DOHH2 (cell line): ENCODE results near the gene PLXNC1.

Experiments used
- H3F3A ChIP-seq: fragments of 200-600 bp; sonication (generic), shearing (Covaris generic); 2 replicates; pipeline ENCODE4 v1.6.0; 2016; ENCODE audit warnings: antibody characterized with exemption, mild to moderate bottlenecking; ENCODE audit not compliant: control insufficient read depth, insufficient read depth
- H3K27ac ChIP-seq: fragments of 200-600 bp; sonication (generic); 2 replicates; pipeline ENCODE4 v1.5.1; 2014; ENCODE audit warnings: low read depth, mild to moderate bottlenecking, low read length, moderate library complexity
- H3K27me3 ChIP-seq: fragments of 200-600 bp; sonication (generic); 2 replicates; pipeline ENCODE4 v1.6.1; 2014; ENCODE audit warnings: mild to moderate bottlenecking, low read length, mixed read lengths; ENCODE audit not compliant: control insufficient read depth
- H3K36me3 ChIP-seq: fragments of 200-600 bp; sonication (generic); 2 replicates; pipeline ENCODE4 v1.6.1; 2014; ENCODE audit warnings: mild to moderate bottlenecking, low read length, moderate library complexity, mixed read lengths; ENCODE audit not compliant: control insufficient read depth
- H3K4me1 ChIP-seq: fragments of 200-600 bp; sonication (generic); 2 replicates; pipeline ENCODE4 v1.6.1; 2014; ENCODE audit warnings: mild to moderate bottlenecking, low read length, mixed read lengths; ENCODE audit not compliant: control insufficient read depth
- H3K4me2 ChIP-seq: fragments of 200-600 bp; sonication (generic); 2 replicates; pipeline ENCODE4 v1.6.0; 2014; ENCODE audit warnings: mild to moderate bottlenecking, low read length, moderate library complexity
- H3K4me3 ChIP-seq: fragments of 200-600 bp; sonication (generic); 2 replicates; pipeline ENCODE4 v1.5.1; 2014; ENCODE audit warnings: mild to moderate bottlenecking, low read length, mixed read lengths
- H3K79me2 ChIP-seq: fragments of 200-600 bp; sonication (generic); 2 replicates; pipeline ENCODE4 v1.6.1; 2014; ENCODE audit warnings: mild to moderate bottlenecking, low read length, mixed read lengths; ENCODE audit not compliant: control insufficient read depth
- H3K9me2 ChIP-seq: fragments of 200-600 bp; sonication (generic); replicated peaks from 2 replicates; pipeline ENCODE4 v1.6.1; 2014; ENCODE audit warnings: mild to moderate bottlenecking, low read length, mixed read lengths; ENCODE audit not compliant: control insufficient read depth
- H3K9me3 ChIP-seq: fragments of 200-600 bp; sonication (generic); 2 replicates; pipeline ENCODE4 v1.6.1; 2014; ENCODE audit warnings: antibody characterized with exemption, low read length, mixed read lengths; ENCODE audit not compliant: control insufficient read depth, insufficient read depth
- H4K20me1 ChIP-seq: fragments of 200-600 bp; sonication (generic); 2 replicates; pipeline ENCODE4 v1.6.0; 2014; ENCODE audit warnings: low read depth, mild to moderate bottlenecking, antibody characterized with exemption, low read length, moderate library complexity; ENCODE audit not compliant: control insufficient read depth, insufficient read depth
- EZH2phosphoT487 ChIP-seq: fragments of 200-600 bp; sonication (generic); IDR thresholded peaks from 2 replicates; pipeline ENCODE4 v1.6.1; 2017; ENCODE audit warnings: borderline replicate concordance, mild to moderate bottlenecking, antibody characterized with exemption, low read length, moderate library complexity, mixed read lengths
- TF ChIP-seq, protein P1 (sequence below): fragments of 200-600 bp; sonication (generic); IDR thresholded peaks from one replicate; pipeline ENCODE4 v1.5.1; 2014; ENCODE audit warnings: antibody characterized with exemption, mild to moderate bottlenecking, low read depth, low read length; ENCODE audit not compliant: poor library complexity, severe bottlenecking

Gene PLXNC1

GRCh38 chr12:94273272-94273671 is 124.9 kb downstream of the PLXNC1 start:
- no peaks in the 10 kb centered on the region for H3K4me1 ChIP-seq
- H3K27me3 ChIP-seq, result no peaks in the 10 kb centered on the region
- H3K36me3 ChIP-seq, result no peaks in the 10 kb centered on the region
- no peaks in the 10 kb centered on the region for H3K9me2 ChIP-seq
- H3F3A ChIP-seq, result no peaks in the 10 kb centered on the region
- H3K4me3 ChIP-seq, result no peak overlapping the region
- H4K20me1 ChIP-seq, result no peaks in the 10 kb centered on the region
- H3K27ac ChIP-seq, result no peak overlapping the region
- no peak overlapping the region for H3K4me2 ChIP-seq
- no peaks in the 10 kb centered on the region for H3K9me3 ChIP-seq
- no peaks in the 10 kb centered on the region for H3K79me2 ChIP-seq
- TF ChIP-seq, protein P1, sequence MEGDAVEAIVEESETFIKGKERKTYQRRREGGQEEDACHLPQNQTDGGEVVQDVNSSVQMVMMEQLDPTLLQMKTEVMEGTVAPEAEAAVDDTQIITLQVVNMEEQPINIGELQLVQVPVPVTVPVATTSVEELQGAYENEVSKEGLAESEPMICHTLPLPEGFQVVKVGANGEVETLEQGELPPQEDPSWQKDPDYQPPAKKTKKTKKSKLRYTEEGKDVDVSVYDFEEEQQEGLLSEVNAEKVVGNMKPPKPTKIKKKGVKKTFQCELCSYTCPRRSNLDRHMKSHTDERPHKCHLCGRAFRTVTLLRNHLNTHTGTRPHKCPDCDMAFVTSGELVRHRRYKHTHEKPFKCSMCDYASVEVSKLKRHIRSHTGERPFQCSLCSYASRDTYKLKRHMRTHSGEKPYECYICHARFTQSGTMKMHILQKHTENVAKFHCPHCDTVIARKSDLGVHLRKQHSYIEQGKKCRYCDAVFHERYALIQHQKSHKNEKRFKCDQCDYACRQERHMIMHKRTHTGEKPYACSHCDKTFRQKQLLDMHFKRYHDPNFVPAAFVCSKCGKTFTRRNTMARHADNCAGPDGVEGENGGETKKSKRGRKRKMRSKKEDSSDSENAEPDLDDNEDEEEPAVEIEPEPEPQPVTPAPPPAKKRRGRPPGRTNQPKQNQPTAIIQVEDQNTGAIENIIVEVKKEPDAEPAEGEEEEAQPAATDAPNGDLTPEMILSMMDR, result no peak
- TF ChIP-seq EZH2phosphoT487, result no peak

DNA sequence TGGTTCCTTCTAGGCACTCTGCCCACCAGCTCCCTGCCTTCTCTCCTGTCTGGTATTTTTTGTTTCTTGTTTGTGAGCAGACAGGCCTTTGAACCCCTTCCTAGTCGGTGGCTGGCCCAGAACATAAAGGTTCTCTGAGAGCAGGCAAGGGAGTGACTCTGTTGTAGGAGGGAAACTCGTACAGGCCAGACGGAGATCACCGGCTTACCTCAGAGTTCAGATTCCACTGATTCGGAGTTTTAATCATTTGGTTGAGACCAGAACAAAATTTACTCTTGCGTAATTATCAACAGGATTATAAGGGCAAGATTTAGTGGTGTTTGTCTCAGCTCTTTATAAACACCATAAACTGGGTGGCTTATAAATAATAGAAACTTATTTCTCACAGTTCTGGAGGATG is 128.3 kb downstream of the PLXNC1 start:
- Histone ChIP-seq H3K4me2 (no peak overlapping the region), H3K79me2 (no peaks in the 10 kb centered on the region), H3K9me2 (no peaks in the 10 kb centered on the region), H3F3A (no peaks in the 10 kb centered on the region), H3K4me3 (no peak overlapping the region), H4K20me1 (no peaks in the 10 kb centered on the region), H3K4me1 (no peaks in the 10 kb centered on the region), H3K9me3 (no peaks in the 10 kb centered on the region), H3K27me3 (no peaks in the 10 kb centered on the region), H3K36me3 (no peaks in the 10 kb centered on the region), H3K27ac (no peak overlapping the region)
- TF ChIP-seq, protein P1, result no peak
- no peak for TF ChIP-seq EZH2phosphoT487

DNA sequence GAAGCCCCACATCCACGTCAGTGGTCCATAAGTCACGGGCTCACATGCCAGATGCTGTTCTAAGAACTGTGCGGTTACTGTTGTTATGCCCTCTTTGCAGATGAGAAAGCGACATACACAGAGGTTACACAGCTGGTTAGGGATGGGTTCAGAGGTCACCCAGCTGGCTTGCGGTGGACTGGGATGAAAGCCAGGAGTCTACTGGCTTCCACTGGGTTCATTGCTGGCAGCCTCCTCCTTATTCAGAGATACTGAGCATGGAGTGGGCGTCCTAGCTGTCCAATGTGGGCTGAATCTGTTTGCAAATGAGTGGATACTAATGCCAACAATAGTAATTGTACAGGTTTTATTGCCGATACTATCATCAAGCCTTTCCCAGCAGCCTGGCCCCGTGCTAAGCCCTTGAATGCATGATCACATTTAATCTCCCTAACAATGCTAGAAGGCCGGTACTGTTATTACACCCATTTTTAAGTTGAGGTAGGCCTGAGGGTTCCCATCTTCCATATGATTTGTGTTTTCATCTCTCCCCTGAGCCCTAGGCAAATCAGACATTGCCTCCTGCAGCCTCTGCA is 129.1 kb downstream of the PLXNC1 start:
- Histone ChIP-seq H3K27ac (no peak overlapping the region), H3K36me3 (no peaks in the 10 kb centered on the region)
- no peak for TF ChIP-seq EZH2phosphoT487
- TF ChIP-seq, protein P1, result no peak

DNA sequence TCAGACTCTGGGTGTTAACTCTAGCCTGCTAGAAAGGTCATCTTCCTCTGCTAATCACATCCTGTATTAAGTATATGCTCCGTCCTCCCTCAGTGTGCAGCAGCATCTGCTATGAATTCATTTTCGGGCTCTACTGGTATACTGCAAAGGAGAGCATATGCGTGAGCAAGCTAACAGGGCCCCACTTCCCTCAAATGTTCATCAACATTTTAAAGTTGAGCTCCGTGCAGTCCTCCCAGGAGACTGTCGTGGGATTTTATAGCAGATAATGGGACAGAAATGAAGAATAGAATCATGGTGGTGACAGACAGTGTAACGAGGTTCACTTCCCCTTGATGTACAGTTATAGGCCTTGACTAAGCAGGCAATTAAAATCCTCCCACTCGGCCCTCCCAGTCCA is 131.7 kb downstream of the PLXNC1 start:
- H3K4me1 ChIP-seq, result peaks cover 9% of the 10 kb centered on the region
- no peak for TF ChIP-seq EZH2phosphoT487
- TF ChIP-seq, protein P1, result no peak

More for the DNA sequence above, 129.1 kb downstream of the PLXNC1 start:
- Histone ChIP-seq H4K20me1 (no peaks in the 10 kb centered on the region), H3F3A (no peaks in the 10 kb centered on the region), H3K79me2 (no peaks in the 10 kb centered on the region), H3K4me2 (no peak overlapping the region), H3K9me2 (no peaks in the 10 kb centered on the region), H3K9me3 (no peaks in the 10 kb centered on the region), H3K27me3 (no peaks in the 10 kb centered on the region), H3K4me1 (peaks cover 4% of the 10 kb centered on the region), H3K4me3 (no peak overlapping the region)

More for the DNA sequence above, 131.7 kb downstream of the PLXNC1 start:
- Histone ChIP-seq H3K79me2 (no peaks in the 10 kb centered on the region), H3K4me2 (no peak overlapping the region), H3K9me3 (no peaks in the 10 kb centered on the region), H3K27ac (no peak overlapping the region), H3K9me2 (no peaks in the 10 kb centered on the region), H4K20me1 (no peaks in the 10 kb centered on the region), H3K4me3 (no peak overlapping the region), H3F3A (no peaks in the 10 kb centered on the region), H3K27me3 (no peaks in the 10 kb centered on the region), H3K36me3 (no peaks in the 10 kb centered on the region)
